ENCODE data around the gene GRK5. TPM values are rescaled to one million over a fixed set of nuclear protein-coding genes. Genes with fewer than 3 reads are reported as not detected.

Gene GRK5
- total and polyA plus RNA-seq, 9 of the 15 experiments (the other 6 are each of a cell fraction or from before 2014, with no cell fraction given) = 0.46 to 0.83 (median 0.67) TPM; not detected in 2

DNA sequence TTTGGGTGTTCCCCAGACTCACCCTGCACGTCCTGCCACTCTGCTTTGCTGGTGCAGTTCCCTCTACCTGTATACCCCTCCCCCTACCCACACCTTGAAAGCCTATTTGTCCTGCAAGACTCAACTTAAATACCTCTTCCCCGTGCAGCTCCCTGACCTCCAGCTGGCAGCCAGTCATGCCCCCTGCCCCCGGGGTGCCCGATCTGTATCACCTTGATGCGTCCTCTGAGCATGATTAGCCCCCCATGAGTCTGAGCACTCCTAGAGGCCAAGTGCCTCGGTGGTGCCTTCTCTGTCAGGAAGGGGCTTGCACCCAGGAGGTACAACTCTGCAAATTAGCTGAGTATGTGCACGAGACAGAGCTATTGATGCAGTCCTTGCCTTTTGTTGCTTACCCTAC is 240.1 kb downstream of the GRK5 start (continued):
- TF ChIP-seq, protein P1, sequence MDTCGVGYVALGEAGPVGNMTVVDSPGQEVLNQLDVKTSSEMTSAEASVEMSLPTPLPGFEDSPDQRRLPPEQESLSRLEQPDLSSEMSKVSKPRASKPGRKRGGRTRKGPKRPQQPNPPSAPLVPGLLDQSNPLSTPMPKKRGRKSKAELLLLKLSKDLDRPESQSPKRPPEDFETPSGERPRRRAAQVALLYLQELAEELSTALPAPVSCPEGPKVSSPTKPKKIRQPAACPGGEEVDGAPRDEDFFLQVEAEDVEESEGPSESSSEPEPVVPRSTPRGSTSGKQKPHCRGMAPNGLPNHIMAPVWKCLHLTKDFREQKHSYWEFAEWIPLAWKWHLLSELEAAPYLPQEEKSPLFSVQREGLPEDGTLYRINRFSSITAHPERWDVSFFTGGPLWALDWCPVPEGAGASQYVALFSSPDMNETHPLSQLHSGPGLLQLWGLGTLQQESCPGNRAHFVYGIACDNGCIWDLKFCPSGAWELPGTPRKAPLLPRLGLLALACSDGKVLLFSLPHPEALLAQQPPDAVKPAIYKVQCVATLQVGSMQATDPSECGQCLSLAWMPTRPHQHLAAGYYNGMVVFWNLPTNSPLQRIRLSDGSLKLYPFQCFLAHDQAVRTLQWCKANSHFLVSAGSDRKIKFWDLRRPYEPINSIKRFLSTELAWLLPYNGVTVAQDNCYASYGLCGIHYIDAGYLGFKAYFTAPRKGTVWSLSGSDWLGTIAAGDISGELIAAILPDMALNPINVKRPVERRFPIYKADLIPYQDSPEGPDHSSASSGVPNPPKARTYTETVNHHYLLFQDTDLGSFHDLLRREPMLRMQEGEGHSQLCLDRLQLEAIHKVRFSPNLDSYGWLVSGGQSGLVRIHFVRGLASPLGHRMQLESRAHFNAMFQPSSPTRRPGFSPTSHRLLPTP (IDR thresholded peaks at IDR 0.05; ENCODE audit: borderline replicate concordance, extremely low read depth, insufficient read length) = no peak
- TF ChIP-seq GATA2 (CRISPR knock-in tag; IDR thresholded peaks at IDR 0.05) (no peak), GABPB2 (CRISPR knock-in tag; conservative IDR thresholded peaks at IDR 0.05) (no peak), KDM1A (IDR thresholded peaks at IDR 0.05) (no peak)
- TF ChIP-seq, protein P2, sequence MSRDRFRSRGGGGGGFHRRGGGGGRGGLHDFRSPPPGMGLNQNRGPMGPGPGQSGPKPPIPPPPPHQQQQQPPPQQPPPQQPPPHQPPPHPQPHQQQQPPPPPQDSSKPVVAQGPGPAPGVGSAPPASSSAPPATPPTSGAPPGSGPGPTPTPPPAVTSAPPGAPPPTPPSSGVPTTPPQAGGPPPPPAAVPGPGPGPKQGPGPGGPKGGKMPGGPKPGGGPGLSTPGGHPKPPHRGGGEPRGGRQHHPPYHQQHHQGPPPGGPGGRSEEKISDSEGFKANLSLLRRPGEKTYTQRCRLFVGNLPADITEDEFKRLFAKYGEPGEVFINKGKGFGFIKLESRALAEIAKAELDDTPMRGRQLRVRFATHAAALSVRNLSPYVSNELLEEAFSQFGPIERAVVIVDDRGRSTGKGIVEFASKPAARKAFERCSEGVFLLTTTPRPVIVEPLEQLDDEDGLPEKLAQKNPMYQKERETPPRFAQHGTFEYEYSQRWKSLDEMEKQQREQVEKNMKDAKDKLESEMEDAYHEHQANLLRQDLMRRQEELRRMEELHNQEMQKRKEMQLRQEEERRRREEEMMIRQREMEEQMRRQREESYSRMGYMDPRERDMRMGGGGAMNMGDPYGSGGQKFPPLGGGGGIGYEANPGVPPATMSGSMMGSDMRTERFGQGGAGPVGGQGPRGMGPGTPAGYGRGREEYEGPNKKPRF (IDR thresholded peaks at IDR 0.05; ENCODE audit: low read depth, low read length) = no peak

Measured in K562 (cell line).